Epithelial cell of proximal tubule (primary cell): ENCODE measurements around the gene KIF19. TPM values are rescaled to one million over a fixed set of nuclear protein-coding genes. Genes with fewer than 3 reads are reported as not detected.

Source experiments
- DNase-seq: peaks from one replicate; pipeline ENCODE4 v3.0.0-alpha.2; 2011; ENCODE audit warnings: low read depth
- H3K4me3 ChIP-seq: 2 replicates; pipeline ENCODE4 v1.5.1; 2011; ENCODE audit warnings: low read depth, mild to moderate bottlenecking, low read length
- CTCF ChIP-seq: conservative IDR thresholded peaks from 2 replicates; pipeline ENCODE4 v1.5.1; 2012; ENCODE audit warnings: low read depth, mild to moderate bottlenecking, low read length
- total RNA-seq: library from RNA; depleted of rRNA; stranded (reverse); fragments of >200 nt; gene quantifications from 2 replicates; pipeline ENCODE4 v1.2.3, GENCODE V29; 2015

The KIF19 gene
- total RNA-seq, 1 donor from 2014 or later, result not detected

DNA sequence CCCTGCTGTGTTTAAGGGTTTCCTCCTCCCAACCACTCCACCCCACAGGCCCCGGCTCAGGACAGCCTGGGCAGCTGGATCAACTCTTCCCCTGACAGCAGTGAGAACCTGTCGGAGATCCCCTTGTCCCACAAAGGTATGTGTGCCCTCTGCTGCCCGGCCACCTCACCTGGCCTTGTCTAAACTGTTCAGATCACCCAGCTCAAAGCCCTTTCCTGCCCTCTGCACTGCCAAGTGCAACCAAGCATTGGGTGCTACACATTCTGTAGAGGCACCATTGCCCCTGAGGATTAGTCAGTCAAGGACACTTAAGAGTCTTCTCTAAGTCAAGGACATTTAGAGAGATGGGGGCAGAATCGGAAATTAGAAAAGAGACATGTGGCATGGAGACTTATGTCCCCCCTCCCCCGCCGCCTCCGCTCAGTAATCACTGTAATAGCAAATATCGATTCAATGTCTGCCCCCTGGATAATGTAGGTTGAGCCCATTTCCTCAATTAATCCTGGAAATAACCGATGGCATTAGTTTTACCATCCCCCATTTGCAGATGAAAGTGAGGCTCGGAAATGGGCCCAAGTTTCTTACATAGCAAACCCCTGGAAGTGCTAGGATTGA, 27.5 kb downstream of the KIF19 start:
- no peak for TF ChIP-seq CTCF
- H3K4me3 ChIP-seq, result no peak overlapping the region
- no peak for DNase-seq

DNA sequence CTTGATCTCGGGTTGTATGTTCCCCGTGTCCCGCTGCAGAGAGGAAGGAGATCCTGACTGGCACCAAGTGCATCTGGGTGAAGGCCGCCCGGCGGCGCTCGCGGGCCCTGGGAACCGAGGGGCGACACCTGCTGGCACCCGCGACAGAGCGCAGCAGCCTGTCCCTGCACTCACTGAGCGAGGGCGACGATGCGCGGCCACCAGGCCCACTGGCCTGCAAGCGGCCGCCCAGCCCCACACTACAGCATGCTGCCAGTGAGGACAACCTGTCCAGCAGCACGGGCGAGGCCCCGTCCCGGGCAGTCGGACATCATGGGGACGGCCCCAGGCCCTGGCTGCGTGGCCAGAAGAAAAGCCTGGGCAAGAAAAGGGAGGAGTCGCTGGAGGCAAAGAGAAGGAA, 28.1 kb downstream of the KIF19 start:
- DNase-seq, result no peak
- TF ChIP-seq CTCF, result peak; percentile 63
- H3K4me3 ChIP-seq, result no peak overlapping the region

DNA sequence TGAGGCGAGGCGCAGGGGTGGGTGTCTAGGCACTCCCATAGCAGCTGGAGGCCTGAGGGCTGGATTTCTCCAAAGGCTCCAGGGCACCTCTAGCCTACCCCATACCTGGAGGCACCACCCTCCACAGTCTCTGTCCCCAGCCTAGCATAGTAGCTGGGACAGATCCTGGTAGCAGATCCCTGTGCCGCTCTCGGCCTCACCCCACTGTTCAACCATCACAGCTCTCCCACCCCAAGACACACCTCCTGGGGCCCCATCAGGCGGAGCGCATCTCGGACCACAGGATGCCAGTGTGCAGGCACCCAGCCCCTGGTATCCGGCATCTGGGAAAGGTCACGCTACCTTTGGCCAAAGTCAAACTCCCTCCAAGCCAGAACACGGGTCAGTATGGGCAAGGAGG, 28.5 kb downstream of the KIF19 start:
- TF ChIP-seq CTCF, result no peak
- DNase-seq, result no peak
- no peak overlapping the region for H3K4me3 ChIP-seq

DNA sequence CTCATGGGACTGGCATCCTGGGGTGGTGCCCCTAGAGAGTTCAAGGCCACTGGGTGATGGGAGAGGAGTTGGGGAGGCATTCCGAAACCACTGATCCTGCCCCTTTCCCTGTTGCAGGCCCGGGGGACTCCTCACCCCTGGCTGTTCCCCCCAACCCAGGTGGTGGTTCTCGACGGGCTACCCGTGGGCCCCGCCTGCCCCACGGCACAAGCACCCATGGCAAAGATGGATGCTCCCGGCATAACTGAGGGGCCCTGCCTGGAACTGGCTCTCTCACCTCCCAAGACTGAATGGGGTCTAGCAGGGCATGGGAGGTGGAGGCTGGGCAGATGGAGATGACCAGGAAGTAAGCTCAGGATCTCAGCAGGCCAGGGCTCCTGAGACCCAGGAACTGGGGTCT, 29.0 kb downstream of the KIF19 start:
- no peak overlapping the region for H3K4me3 ChIP-seq
- no peak for DNase-seq
- no peak for TF ChIP-seq CTCF

DNA sequence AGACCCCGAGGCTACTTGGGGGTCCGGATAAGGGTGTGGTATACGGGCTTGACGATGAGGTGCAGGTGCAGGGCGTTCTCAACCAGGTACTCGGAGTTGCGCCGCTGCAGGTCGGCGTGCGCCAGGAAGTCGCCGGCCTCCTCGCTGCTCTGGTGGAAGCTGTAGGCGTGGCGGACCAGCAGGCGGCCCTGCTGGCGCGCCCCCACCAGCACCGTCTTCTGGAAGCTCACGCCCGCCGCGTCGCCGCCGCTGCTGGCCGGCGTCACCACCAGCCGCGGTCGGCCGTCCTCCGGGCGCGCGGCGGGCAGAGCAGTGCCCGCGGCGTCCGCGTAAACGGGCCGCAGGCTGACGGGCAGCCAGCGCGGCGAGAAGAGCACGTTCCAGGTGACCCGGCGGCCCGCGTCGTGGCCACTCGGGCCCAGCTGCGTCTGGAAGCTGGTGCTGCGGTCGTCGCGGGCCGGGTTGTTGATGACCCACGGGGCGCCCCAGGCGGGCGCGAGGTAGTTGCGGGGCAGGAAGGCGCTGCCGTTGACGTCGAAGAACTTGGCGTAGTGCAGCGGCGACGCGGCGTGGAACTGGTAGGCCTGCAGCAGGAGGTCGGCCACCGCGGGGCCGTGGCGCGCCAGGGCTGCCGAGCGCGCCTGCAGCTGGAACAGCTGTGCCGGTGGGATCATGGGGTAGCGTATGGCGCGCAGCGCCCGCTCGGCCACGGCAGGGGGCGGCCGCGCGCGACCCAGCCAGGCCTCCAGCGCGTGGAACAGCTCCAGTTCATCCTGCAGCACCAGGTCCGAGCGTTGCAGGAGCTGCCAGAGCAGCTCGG, 30.8 kb downstream of the KIF19 start:
- no peak for DNase-seq
- no peak for TF ChIP-seq CTCF
- H3K4me3 ChIP-seq, result no peak overlapping the region

GRCh38 chr17:74357466-74357809, 31.4 kb downstream of the KIF19 start:
- H3K4me3 ChIP-seq, result no peak overlapping the region
- DNase-seq, result no peak
- TF ChIP-seq CTCF, result no peak

GRCh38 chr17:74358697-74359096, 32.7 kb downstream of the KIF19 start:
- TF ChIP-seq CTCF, result no peak
- H3K4me3 ChIP-seq, result no peak overlapping the region
- no peak for DNase-seq
